ENCODE measurements around the gene NFKBIL1. TPM values are rescaled to one million over a fixed set of nuclear protein-coding genes. Genes with fewer than 3 reads are reported as not detected.

Gene NFKBIL1
- total RNA-seq, 2 experiments from 2014 or later, result 21.8 to 23.2 TPM

DNA sequence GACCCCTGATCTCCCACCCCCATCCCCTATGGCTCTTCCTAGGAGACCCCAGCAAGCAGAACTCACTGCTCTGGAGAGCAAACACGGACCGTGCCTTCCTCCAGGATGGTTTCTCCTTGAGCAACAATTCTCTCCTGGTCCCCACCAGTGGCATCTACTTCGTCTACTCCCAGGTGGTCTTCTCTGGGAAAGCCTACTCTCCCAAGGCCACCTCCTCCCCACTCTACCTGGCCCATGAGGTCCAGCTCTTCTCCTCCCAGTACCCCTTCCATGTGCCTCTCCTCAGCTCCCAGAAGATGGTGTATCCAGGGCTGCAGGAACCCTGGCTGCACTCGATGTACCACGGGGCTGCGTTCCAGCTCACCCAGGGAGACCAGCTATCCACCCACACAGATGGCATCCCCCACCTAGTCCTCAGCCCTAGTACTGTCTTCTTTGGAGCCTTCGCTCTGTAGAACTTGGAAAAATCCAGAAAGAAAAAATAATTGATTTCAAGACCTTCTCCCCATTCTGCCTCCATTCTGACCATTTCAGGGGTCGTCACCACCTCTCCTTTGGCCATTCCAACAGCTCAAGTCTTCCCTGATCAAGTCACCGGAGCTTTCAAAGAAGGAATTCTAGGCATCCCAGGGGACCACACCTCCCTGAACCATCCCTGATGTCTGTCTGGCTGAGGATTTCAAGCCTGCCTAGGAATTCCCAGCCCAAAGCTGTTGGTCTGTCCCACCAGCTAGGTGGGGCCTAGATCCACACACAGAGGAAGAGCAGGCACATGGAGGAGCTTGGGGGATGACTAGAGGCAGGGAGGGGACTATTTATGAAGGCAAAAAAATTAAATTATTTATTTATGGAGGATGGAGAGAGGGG, 26.1 kb downstream of the NFKBIL1 start:
- Histone ChIP-seq H3K9me3 (ENCODE audit: low read length) (no peaks in the 10 kb centered on the region), H3K9me2 (ENCODE audit: insufficient read depth, low read length) (no peaks in the 10 kb centered on the region), H3K4me3 (ENCODE audit: low read depth, low read length, poor library complexity, severe bottlenecking) (no peak overlapping the region), H3K4me2 (ENCODE audit: low read length) (peak overlapping the region; percentile 82; the same call in 1 of the 2 replicates), H3K79me2 (ENCODE audit: insufficient read depth, low read depth, low read length) (peaks cover 14% of the 10 kb centered on the region; the same call in 1 of the 2 replicates), H4K20me1 (ENCODE audit: insufficient read depth, low read length) (no peaks in the 10 kb centered on the region), H3K27ac (ENCODE audit: low read depth, low read length, poor library complexity, severe bottlenecking) (no peak overlapping the region), H2AFZ (ENCODE audit: low read length) (no peak overlapping the region), H3K4me1 (ENCODE audit: insufficient read depth, low read length, poor library complexity, severe bottlenecking) (peaks cover 96% of the 10 kb centered on the region), H3K36me3 (ENCODE audit: insufficient read depth, low read length) (peaks cover 8% of the 10 kb centered on the region; the same call in 1 of the 2 replicates)
- no peak for TF ChIP-seq EZH2phosphoT487 (IDR thresholded peaks at IDR 0.05; ENCODE audit: borderline replicate concordance, low read depth, low read length)
- TF ChIP-seq, protein P1, sequence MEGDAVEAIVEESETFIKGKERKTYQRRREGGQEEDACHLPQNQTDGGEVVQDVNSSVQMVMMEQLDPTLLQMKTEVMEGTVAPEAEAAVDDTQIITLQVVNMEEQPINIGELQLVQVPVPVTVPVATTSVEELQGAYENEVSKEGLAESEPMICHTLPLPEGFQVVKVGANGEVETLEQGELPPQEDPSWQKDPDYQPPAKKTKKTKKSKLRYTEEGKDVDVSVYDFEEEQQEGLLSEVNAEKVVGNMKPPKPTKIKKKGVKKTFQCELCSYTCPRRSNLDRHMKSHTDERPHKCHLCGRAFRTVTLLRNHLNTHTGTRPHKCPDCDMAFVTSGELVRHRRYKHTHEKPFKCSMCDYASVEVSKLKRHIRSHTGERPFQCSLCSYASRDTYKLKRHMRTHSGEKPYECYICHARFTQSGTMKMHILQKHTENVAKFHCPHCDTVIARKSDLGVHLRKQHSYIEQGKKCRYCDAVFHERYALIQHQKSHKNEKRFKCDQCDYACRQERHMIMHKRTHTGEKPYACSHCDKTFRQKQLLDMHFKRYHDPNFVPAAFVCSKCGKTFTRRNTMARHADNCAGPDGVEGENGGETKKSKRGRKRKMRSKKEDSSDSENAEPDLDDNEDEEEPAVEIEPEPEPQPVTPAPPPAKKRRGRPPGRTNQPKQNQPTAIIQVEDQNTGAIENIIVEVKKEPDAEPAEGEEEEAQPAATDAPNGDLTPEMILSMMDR (conservative IDR thresholded peaks at IDR 0.05; ENCODE audit: low read length), result no peak
- CTCF ChIA-PET (ENCODE audit: unreplicated experiment), result interaction anchor here (0.5 to 1.0 kb wide), 4 partner anchors 11 to 17 kb away, joined by 3 to 4 read pairs (median 3); no protein-coding TSS in a partner anchor
- POLR2A ChIA-PET, result interaction anchor here (0.6 to 2.1 kb wide), 3 partner anchors 11 to 23 kb away, joined by 3 to 10 read pairs (median 3); partner anchors contain the start of gene LST1
- DNase-seq (ENCODE audit: low spot score), result no peak
- no TSS peak for BruUV-seq (replicated peaks)
- intact Hi-C loops (cut with micrococcal nuclease; ENCODE audit: unreplicated experiment), result no loop called here

DNA sequence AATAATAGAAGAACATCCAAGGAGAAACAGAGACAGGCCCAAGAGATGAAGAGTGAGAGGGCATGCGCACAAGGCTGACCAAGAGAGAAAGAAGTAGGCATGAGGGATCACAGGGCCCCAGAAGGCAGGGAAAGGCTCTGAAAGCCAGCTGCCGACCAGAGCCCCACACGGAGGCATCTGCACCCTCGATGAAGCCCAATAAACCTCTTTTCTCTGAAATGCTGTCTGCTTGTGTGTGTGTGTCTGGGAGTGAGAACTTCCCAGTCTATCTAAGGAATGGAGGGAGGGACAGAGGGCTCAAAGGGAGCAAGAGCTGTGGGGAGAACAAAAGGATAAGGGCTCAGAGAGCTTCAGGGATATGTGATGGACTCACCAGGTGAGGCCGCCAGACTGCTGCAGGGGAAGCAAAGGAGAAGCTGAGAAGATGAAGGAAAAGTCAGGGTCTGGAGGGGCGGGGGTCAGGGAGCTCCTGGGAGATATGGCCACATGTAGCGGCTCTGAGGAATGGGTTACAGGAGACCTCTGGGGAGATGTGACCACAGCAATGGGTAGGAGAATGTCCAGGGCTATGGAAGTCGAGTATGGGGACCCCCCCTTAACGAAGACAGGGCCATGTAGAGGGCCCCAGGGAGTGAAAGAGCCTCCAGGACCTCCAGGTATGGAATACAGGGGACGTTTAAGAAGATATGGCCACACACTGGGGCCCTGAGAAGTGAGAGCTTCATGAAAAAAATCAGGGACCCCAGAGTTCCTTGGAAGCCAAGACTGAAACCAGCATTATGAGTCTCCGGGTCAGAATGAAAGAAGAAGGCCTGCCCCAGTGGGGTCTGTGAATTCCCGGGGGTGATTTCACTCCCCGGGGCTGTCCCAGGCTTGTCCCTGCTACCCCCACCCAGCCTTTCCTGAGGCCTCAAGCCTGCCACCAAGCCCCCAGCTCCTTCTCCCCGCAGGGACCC, 27.0 kb downstream of the NFKBIL1 start:
- Histone ChIP-seq H2AFZ (ENCODE audit: low read length) (peak overlapping the region; percentile 57; the same call in 1 of the 2 replicates), H3K36me3 (ENCODE audit: insufficient read depth, low read length) (peaks cover 11% of the 10 kb centered on the region; the same call in 1 of the 2 replicates), H3K4me2 (ENCODE audit: low read length) (peak overlapping the region; percentile 86), H3K27ac (ENCODE audit: low read depth, low read length, poor library complexity, severe bottlenecking) (peak overlapping the region; percentile 1), H3K9me2 (ENCODE audit: insufficient read depth, low read length) (no peaks in the 10 kb centered on the region), H3K4me3 (ENCODE audit: low read depth, low read length, poor library complexity, severe bottlenecking) (peak overlapping the region; percentile 69), H4K20me1 (ENCODE audit: insufficient read depth, low read length) (no peaks in the 10 kb centered on the region), H3K9me3 (ENCODE audit: low read length) (no peaks in the 10 kb centered on the region), H3K79me2 (ENCODE audit: insufficient read depth, low read depth, low read length) (peaks cover 14% of the 10 kb centered on the region; the same call in 1 of the 2 replicates), H3K4me1 (ENCODE audit: insufficient read depth, low read length, poor library complexity, severe bottlenecking) (peaks cover 88% of the 10 kb centered on the region)
- CTCF ChIA-PET (ENCODE audit: unreplicated experiment), result interaction anchor here (0.6 to 1.3 kb wide), 6 partner anchors 8 to 23 kb away, joined by 3 to 5 read pairs (median 4); partner anchors contain the start of gene NCR3
- BruUV-seq (replicated peaks), result no TSS peak
- POLR2A ChIA-PET, result interaction anchor here (0.6 to 2.1 kb wide), 12 partner anchors 9 to 458 kb away, joined by 3 to 10 read pairs (median 5); partner anchors contain the start of genes DDX39B and LST1
- intact Hi-C loops (cut with micrococcal nuclease; ENCODE audit: unreplicated experiment), result no loop called here
- TF ChIP-seq EZH2phosphoT487 (IDR thresholded peaks at IDR 0.05; ENCODE audit: borderline replicate concordance, low read depth, low read length), result no peak
- TF ChIP-seq, protein P1 (conservative IDR thresholded peaks at IDR 0.05; ENCODE audit: low read length), result peak; percentile 64
- no peak for DNase-seq (ENCODE audit: low spot score)

All from OCI-LY7 (cell line).